Activated T-helper 17 cell treated with anti-CD3 and anti-CD28 coated beads, Interleukin-2, amount 50 U/mL, for 72 hours (primary cell): ENCODE results near the gene PLS3. TPM values are rescaled to one million over a fixed set of nuclear protein-coding genes. Genes with fewer than 3 reads are reported as not detected.

Experiments used
- ATAC-seq: fragments of 150-1000 bp; cut with Tn5 transposase; replicated peaks from 2 replicates; pipeline ENCODE4 v1.10.0; 2021; ENCODE audit warnings: mild to moderate bottlenecking, moderate library complexity
- H3K27ac Mint-ChIP-seq: one replicate; pipeline ENCODE4 v1.8.0; 2022; ENCODE audit warnings: mixed read lengths
- H3K27me3 Mint-ChIP-seq: one replicate; pipeline ENCODE4 v1.8.0; 2022; ENCODE audit warnings: mixed read lengths
- H3K36me3 Mint-ChIP-seq: one replicate; pipeline ENCODE4 v1.8.0; 2022; ENCODE audit warnings: low read depth, mild to moderate bottlenecking, mixed read lengths
- H3K4me1 Mint-ChIP-seq: one replicate; pipeline ENCODE4 v1.8.0; 2022; ENCODE audit warnings: mixed read lengths
- H3K4me3 Mint-ChIP-seq: one replicate; pipeline ENCODE4 v1.8.0; 2022; ENCODE audit warnings: mild to moderate bottlenecking, mixed read lengths
- H3K9me3 Mint-ChIP-seq: one replicate; pipeline ENCODE4 v1.8.0; 2022; ENCODE audit warnings: mixed read lengths
- total RNA-seq, 2 donors: library from RNA; stranded (reverse); gene quantifications; one replicate each; pipeline ENCODE4 v1.2.3, GENCODE V29; 2022

The PLS3 gene
- total RNA-seq, 2 donors from 2014 or later = 0.65 TPM; not detected in 1

DNA sequence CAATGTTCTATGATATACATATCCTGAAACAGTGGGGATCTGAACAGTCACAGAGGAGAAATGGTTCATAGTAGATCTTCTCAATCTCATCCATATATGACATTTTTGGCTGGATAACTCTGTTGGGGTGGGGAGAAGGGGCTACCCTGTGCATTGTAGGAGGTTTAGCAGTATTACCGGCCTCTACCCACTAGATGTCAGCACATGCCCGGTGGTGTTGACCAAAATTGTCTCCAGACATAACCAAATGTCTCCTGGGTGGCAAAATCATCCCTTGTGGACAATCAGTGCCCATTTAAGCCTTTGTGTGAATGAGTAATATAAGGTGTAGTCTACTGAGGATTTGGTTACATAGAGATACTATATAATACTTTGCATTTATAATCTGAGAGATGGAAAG lies 89.9 kb downstream of the PLS3 start:
- no peaks in the 10 kb centered on the region for H3K36me3 Mint-ChIP-seq
- H3K27ac Mint-ChIP-seq = no peak overlapping the region
- H3K4me1 Mint-ChIP-seq = no peaks in the 10 kb centered on the region
- ATAC-seq = no peak
- H3K9me3 Mint-ChIP-seq = no peaks in the 10 kb centered on the region
- no peak overlapping the region for H3K4me3 Mint-ChIP-seq
- no peaks in the 10 kb centered on the region for H3K27me3 Mint-ChIP-seq

DNA sequence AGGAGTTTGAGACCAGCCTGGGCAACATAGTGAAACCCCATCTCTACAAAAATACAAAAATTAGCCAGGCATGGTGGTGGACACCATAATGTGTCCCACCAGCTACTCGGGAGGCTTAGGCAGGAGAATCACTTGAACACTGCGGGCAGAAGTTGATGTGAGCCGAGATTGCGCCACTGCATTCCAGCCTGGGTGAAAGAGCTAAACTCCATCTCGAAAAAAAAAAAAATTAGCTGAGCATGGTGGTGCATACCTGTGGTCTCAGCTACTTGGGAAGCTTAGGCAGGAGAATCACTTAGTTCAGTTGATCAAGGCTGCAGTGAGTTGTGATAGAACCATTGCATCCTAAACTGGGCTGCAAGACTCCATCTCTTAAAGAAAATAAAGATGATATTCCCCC lies 91.2 kb downstream of the PLS3 start:
- H3K9me3 Mint-ChIP-seq = no peaks in the 10 kb centered on the region
- H3K36me3 Mint-ChIP-seq = no peaks in the 10 kb centered on the region
- no peaks in the 10 kb centered on the region for H3K27me3 Mint-ChIP-seq
- H3K27ac Mint-ChIP-seq = no peak overlapping the region
- no peak for ATAC-seq
- H3K4me3 Mint-ChIP-seq = no peak overlapping the region
- H3K4me1 Mint-ChIP-seq = no peaks in the 10 kb centered on the region

DNA sequence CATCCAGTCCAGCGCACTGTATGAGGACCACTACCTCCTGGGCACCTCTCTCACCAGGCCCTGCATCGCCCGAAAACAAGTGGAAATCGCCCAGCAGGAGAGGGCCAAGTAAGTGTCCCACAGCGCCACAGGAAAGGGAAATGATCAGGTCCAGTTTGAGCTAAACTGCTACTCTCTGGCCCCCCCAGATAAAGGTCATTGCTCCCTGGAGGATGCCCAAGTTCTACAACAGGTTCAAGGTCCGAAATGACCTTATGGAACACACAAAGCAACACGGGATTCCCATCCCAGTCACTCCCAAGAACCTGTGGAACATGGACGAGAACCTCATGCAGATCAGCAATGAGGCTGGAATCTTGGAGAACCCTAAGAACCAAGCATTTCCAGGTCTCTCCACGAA lies 104.1 kb downstream of the PLS3 start:
- Mint-ChIP-seq H3K27ac (no peak overlapping the region), H3K9me3 (no peaks in the 10 kb centered on the region), H3K27me3 (no peaks in the 10 kb centered on the region), H3K4me3 (no peak overlapping the region), H3K4me1 (no peaks in the 10 kb centered on the region), H3K36me3 (no peaks in the 10 kb centered on the region)
- no peak for ATAC-seq

DNA sequence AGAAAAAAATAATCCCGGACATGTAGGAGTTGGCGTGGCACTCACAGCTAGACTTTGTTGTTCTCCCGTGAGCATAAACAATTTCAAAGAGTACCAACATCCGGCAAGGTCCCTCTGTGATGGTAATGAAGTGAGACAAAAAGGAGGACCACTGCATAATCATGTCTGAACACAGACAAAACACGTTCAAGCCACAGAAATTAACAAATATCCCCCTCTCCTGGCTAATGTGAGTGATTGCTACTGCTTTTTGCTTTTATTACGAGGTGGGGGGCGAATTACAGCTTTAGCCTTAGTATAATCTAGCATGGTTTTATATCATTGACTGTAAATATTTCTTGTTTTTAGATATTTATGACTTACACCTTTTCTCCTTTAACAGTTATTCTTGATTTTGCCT lies 118.5 kb downstream of the PLS3 start:
- H3K27me3 Mint-ChIP-seq = no peaks in the 10 kb centered on the region
- ATAC-seq = no peak
- no peaks in the 10 kb centered on the region for H3K4me1 Mint-ChIP-seq
- H3K4me3 Mint-ChIP-seq = no peak overlapping the region
- H3K27ac Mint-ChIP-seq = no peak overlapping the region
- H3K36me3 Mint-ChIP-seq = no peaks in the 10 kb centered on the region
- no peaks in the 10 kb centered on the region for H3K9me3 Mint-ChIP-seq

DNA sequence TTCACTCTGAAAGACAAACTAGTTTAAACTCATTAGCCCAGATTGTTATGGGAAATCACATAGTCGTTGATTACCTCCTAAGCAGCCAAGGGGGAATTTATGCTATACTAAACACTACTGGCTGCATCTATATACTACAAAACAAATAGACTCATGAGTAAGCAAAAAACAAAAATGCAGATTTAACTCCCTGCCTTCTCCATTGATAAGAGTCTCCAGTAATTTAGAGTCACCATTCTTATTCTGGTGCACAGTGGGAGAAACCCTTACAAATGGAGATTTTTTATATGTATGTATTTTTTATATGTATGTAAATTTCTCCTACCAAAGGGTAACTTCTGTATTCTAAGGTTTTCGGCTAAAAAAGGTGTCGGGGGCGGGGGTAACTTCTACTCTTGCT lies 126.6 kb downstream of the PLS3 start:
- Mint-ChIP-seq H3K9me3 (no peaks in the 10 kb centered on the region), H3K36me3 (no peaks in the 10 kb centered on the region), H3K27me3 (no peaks in the 10 kb centered on the region), H3K27ac (no peak overlapping the region), H3K4me3 (no peak overlapping the region), H3K4me1 (no peaks in the 10 kb centered on the region)
- ATAC-seq = no peak

DNA sequence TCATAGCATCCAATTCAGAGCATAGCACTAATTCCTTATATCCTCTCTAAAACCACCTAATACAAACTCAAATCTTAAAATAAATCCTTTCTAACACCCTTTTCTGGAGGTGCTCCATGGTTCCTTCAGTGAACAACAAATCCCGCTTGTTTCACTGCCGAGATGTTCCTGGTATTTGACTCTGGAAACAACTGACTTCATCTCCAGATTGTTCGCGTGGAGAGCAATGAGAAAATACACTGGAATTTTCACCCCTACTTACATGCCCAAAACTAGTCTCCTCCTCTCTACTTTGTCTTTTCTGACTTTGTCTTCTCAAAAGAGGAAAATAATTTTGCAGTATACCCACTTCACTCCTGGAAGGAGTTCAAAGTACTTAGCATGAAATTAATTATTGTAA lies 129.0 kb downstream of the PLS3 start:
- no peaks in the 10 kb centered on the region for H3K36me3 Mint-ChIP-seq
- no peak overlapping the region for H3K4me3 Mint-ChIP-seq
- no peaks in the 10 kb centered on the region for H3K9me3 Mint-ChIP-seq
- H3K27me3 Mint-ChIP-seq = no peaks in the 10 kb centered on the region
- H3K4me1 Mint-ChIP-seq = no peaks in the 10 kb centered on the region
- no peak overlapping the region for H3K27ac Mint-ChIP-seq
- no peak for ATAC-seq

DNA sequence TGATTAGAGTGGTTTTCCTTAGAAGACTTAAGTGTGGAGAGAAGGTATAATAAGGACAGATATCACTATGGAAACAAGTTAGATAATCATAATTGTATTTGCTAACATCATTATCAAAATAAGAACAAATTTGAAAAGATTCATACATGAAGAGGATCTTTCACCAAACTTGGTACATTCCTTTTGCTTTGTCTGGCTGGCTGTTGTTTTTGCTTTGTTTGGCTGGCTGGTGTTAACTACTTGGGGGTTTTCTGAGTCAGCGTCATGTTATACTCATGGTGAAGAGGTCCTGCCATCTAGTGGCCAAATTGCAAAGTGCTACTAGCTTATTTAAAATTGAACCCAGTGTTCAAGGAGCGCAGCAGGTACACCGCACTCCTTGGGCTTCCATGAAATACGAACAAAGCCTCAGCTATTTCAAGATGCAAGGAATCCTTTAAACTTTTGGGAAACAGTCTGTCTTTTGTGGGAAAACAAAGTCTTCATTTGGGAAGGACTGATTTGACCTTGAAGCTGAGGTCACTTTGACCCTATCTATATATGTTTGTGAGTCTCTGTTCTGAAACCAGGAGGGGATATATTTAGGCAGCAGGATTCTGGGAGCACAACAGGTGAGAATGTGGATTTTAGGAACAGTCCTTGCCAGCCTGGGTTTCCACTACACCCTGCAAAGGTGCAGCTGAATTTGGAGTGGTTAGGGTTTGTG lies 129.7 kb downstream of the PLS3 start:
- Mint-ChIP-seq H3K27me3 (no peaks in the 10 kb centered on the region), H3K27ac (no peak overlapping the region), H3K9me3 (no peaks in the 10 kb centered on the region), H3K36me3 (no peaks in the 10 kb centered on the region), H3K4me1 (no peaks in the 10 kb centered on the region), H3K4me3 (no peak overlapping the region)
- ATAC-seq = peak; percentile 40

DNA sequence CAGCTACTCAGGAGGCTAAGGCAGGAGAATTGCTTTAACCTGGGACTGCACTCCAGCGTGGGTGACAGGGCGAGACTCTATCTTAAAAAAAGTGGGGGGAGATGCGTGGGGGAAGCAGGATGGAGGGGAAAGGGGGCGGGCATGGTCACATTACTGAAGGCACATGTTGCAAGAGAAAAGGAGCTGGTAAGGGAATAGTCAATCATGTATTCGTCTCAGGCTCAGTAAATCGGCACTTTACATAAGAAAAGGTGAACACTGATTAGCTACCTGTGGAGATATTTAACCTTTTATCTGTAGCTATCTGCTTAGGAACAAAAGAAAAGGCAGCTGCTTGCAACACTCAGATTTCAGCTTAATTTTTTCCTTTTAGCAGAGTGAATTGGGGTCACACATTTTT lies 132.5 kb downstream of the PLS3 start:
- H3K4me1 Mint-ChIP-seq = no peaks in the 10 kb centered on the region
- no peak overlapping the region for H3K27ac Mint-ChIP-seq
- no peak for ATAC-seq
- H3K27me3 Mint-ChIP-seq = no peaks in the 10 kb centered on the region
- H3K9me3 Mint-ChIP-seq = no peaks in the 10 kb centered on the region
- no peak overlapping the region for H3K4me3 Mint-ChIP-seq
- H3K36me3 Mint-ChIP-seq = no peaks in the 10 kb centered on the region

DNA sequence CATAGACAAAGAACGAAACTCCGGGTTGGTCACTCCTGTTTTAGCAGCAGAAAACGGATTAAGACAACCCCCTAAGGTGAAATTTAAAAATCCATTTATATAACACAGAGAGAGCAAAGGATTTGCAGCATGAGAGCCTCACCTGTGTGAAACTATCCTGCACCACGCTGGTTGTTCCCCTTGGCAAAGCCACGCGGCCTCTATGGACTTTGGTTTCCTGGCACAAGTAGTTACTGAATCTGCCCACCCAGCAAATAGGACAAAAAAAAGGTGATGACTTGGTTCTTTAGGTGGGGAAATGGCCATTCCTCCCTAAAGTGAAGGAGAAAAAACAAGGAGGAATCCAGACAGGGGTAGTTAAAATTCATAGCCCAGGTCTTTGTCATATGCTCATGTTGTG lies 133.1 kb downstream of the PLS3 start:
- Mint-ChIP-seq H3K36me3 (no peaks in the 10 kb centered on the region), H3K27ac (no peak overlapping the region), H3K9me3 (no peaks in the 10 kb centered on the region), H3K4me3 (no peak overlapping the region), H3K4me1 (no peaks in the 10 kb centered on the region), H3K27me3 (no peaks in the 10 kb centered on the region)
- no peak for ATAC-seq

DNA sequence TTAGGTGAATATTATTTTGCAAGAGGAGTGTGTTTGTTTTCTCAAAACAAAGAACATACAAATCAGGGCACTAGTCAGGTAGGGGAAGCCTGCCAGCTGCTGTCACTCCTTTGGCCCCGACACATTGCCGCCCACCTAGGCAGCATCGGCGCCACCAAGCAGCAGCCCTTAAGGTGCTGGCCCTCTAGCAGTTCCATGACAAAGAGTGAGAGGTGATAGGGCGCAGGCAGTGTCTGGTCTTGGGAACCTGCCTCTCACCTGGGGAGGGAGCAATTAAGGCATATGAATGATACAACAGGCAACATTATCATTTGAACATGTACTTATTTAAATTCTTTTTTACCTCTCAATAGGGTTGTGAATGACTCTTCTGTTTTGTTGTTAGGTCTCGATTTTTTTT lies 135.1 kb downstream of the PLS3 start:
- Mint-ChIP-seq H3K4me3 (no peak overlapping the region), H3K9me3 (no peaks in the 10 kb centered on the region), H3K27ac (no peak overlapping the region), H3K36me3 (no peaks in the 10 kb centered on the region), H3K27me3 (no peaks in the 10 kb centered on the region), H3K4me1 (no peaks in the 10 kb centered on the region)
- no peak for ATAC-seq

DNA sequence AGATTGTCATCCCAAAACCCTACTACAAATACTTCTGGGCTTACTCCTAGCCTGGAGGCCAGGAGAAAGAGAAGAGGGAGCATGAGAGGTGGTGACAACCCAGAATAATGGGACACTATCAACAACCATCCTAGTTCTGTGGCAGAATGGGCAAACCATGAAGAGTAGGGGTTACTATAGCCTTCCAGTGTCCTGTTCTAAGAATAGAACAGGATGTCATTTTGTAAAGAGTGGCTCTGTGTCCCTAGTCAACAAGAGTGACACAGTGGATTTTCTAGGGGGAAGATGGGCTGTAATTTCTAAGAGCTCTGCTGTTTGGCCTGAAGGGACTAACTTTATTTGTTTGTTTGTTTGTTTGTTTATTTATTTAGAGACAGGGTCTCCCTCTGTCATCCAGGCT lies 136.0 kb downstream of the PLS3 start:
- H3K4me1 Mint-ChIP-seq = no peaks in the 10 kb centered on the region
- H3K27ac Mint-ChIP-seq = no peak overlapping the region
- H3K36me3 Mint-ChIP-seq = no peaks in the 10 kb centered on the region
- ATAC-seq = no peak
- no peaks in the 10 kb centered on the region for H3K27me3 Mint-ChIP-seq
- H3K4me3 Mint-ChIP-seq = no peak overlapping the region
- H3K9me3 Mint-ChIP-seq = no peaks in the 10 kb centered on the region

DNA sequence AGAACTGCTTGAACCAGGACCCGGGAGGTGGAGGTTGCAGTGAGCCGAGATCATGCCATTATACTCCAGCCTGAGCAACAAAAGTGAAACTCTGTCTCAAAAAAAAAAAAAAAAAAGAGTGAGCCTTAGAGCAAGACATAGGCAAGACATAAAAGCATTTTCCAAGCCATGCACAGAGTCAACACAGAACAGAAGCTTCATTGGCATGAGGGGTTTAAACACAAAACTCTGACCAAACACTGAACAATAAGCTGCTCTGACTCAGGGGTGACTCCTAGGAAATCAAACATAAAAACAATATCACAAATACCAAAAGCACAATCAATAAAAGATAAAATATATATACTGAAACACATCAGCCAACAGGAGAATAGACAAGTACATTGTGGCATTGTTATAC lies 136.8 kb downstream of the PLS3 start:
- no peaks in the 10 kb centered on the region for H3K9me3 Mint-ChIP-seq
- H3K27ac Mint-ChIP-seq = no peak overlapping the region
- no peaks in the 10 kb centered on the region for H3K36me3 Mint-ChIP-seq
- no peaks in the 10 kb centered on the region for H3K4me1 Mint-ChIP-seq
- no peak overlapping the region for H3K4me3 Mint-ChIP-seq
- no peak for ATAC-seq
- no peaks in the 10 kb centered on the region for H3K27me3 Mint-ChIP-seq
